ENCODE results near the gene PDE8B.

PDE8B gene

GRCh38 chr5:77214151-77214550, 3.7 kb downstream of the PDE8B start:
- DNase-seq (ENCODE audit: low read depth), result no peak
- no peak for TF ChIP-seq CTCF (IDR thresholded peaks at IDR 0.05; ENCODE audit: low read length, missing control alignments)
- no peak overlapping the region for H3K4me3 ChIP-seq (replicated peaks; ENCODE audit: low read depth, low read length)

DNA sequence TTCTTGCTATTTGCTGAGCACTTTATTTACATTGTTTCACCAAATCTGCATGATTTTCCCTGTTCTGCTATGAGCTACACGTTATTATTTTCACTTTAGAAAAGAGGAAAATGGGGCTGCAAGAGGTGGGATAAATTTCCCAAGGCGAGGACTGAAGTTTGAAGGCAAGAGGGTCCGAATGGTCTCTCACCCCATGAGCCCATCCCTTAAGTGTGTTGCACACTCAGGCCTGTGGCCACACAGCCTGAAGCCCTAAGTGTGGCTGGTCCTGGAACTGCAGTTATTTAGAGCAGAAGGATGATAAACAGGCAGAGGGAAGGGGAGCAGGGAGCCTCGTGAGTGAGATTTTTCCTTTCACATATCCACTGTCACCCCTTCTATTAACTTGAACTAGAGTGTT, 7.8 kb downstream of the PDE8B start:
- DNase-seq (ENCODE audit: low read depth), result no peak
- H3K4me3 ChIP-seq (replicated peaks; ENCODE audit: low read depth, low read length), result no peak overlapping the region
- peak; percentile 17 for TF ChIP-seq CTCF (IDR thresholded peaks at IDR 0.05; ENCODE audit: low read length, missing control alignments)

- no peak for DNase-seq (ENCODE audit: low read depth)
- H3K4me3 ChIP-seq (replicated peaks; ENCODE audit: low read depth, low read length), result no peak overlapping the region
Observed at GRCh38 chr5:77221115-77221514, 10.6 kb downstream of the PDE8B start.

GRCh38 chr5:77222722-77223121, 12.2 kb downstream of the PDE8B start:
- DNase-seq (ENCODE audit: low read depth), result no peak
- H3K4me3 ChIP-seq (replicated peaks; ENCODE audit: low read depth, low read length), result no peak overlapping the region
- TF ChIP-seq CTCF (IDR thresholded peaks at IDR 0.05; ENCODE audit: low read length, missing control alignments), result no peak

More at GRCh38 chr5:77221115-77221514, 10.6 kb downstream of the PDE8B start:
- no peak for TF ChIP-seq CTCF (IDR thresholded peaks at IDR 0.05; ENCODE audit: low read length, missing control alignments)

- DNase-seq (ENCODE audit: low read depth), result no peak
- TF ChIP-seq CTCF (IDR thresholded peaks at IDR 0.05; ENCODE audit: low read length, missing control alignments), result no peak
- H3K4me3 ChIP-seq (replicated peaks; ENCODE audit: low read depth, low read length), result no peak overlapping the region
Observed at GRCh38 chr5:77223653-77224052, 13.2 kb downstream of the PDE8B start.

DNA sequence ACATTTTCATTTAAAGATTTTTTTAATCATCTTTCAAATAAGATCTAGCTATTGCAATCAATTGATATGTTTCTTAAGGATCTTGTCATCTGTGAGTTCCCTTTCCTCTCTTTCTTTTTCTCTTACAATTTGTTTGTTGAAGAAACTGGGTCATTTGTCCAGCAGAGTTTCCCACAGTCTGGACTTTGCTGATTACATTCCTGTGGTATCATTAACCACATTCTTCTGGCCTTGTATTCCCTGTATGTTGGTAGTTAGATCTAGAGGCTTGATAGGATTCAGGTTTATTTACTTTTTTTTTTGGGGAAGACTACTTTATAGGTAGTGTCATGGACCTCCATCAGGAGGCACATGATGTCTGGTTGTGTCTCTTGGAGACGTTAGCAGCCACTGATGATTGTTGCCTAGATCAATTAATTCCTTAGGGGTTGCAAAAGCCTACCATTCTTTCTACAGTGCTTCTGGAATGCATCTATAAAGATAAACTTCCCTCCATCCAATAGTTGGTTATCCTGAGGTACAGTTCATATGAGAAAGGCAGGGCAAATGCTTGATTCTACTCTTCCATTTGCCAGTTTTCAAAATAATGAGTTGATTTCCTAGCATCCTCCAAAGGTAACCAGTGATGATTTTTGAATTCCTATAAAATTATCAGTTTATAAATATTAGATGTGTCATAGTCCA, 14.3 kb downstream of the PDE8B start:
- no peak for TF ChIP-seq CTCF (IDR thresholded peaks at IDR 0.05; ENCODE audit: low read length, missing control alignments)
- DNase-seq (ENCODE audit: low read depth), result peak; percentile 22
- H3K4me3 ChIP-seq (replicated peaks; ENCODE audit: low read depth, low read length), result no peak overlapping the region

GRCh38 chr5:77225531-77225930, 15.1 kb downstream of the PDE8B start:
- no peak for DNase-seq (ENCODE audit: low read depth)
- H3K4me3 ChIP-seq (replicated peaks; ENCODE audit: low read depth, low read length), result no peak overlapping the region
- TF ChIP-seq CTCF (IDR thresholded peaks at IDR 0.05; ENCODE audit: low read length, missing control alignments), result no peak

Measured in fibroblast of pulmonary artery (primary cell).